Liver (tissue), 9 donors: Measurements from ENCODE around the gene KCNMB2. TPM values are rescaled to one million over a fixed set of nuclear protein-coding genes. Genes with fewer than 3 reads are reported as not detected.

Experiments used
- DNase-seq: peaks from one replicate; pipeline ENCODE4 v3.0.0-alpha.2; 2017; ENCODE audit warnings: low spot score
- H3K27ac ChIP-seq, 2 donors: one replicate each; pipeline ENCODE4 v1.7.0; 2013; ENCODE audit warnings: inconsistent platforms in 2 of 2, low read length in 2 of 2, control low read depth in 1 of 2, low read depth in 1 of 2, mild to moderate bottlenecking in 1 of 2
- H3K27me3 ChIP-seq, 4 donors: one replicate each; pipeline versions ENCODE4 v1.6.1 to v1.7.0; 2013; ENCODE audit warnings: low read length in 3 of 4, inconsistent platforms in 1 of 4, mild to moderate bottlenecking in 1 of 4, moderate library complexity in 1 of 4; ENCODE audit not compliant: control insufficient read depth in 4 of 4, insufficient read depth in 4 of 4
- H3K36me3 ChIP-seq, 4 donors: one replicate each; pipeline versions ENCODE4 v1.6.1 to v1.7.0; 2013; ENCODE audit warnings: low read length in 3 of 4, mild to moderate bottlenecking in 3 of 4, low read depth in 1 of 4, moderate library complexity in 1 of 4; ENCODE audit not compliant: control insufficient read depth in 4 of 4, insufficient read depth in 3 of 4
- H3K4me1 ChIP-seq, 4 donors: one replicate each; pipeline versions ENCODE4 v1.6.1 to v1.7.0; 2013; ENCODE audit warnings: low read length in 3 of 4, mild to moderate bottlenecking in 3 of 4, moderate library complexity in 1 of 4; ENCODE audit not compliant: control insufficient read depth in 4 of 4, insufficient read depth in 4 of 4
- H3K4me3 ChIP-seq, 3 donors: one replicate each; pipeline versions ENCODE4 v1.6.1 to v1.7.0; 2013; ENCODE audit warnings: low read length in 3 of 3, control low read depth in 1 of 3, low read depth in 1 of 3, mild to moderate bottlenecking in 1 of 3
- H3K9ac ChIP-seq, 2 donors: one replicate each; pipeline ENCODE4 v1.7.0; 2013; ENCODE audit warnings: low read length in 2 of 2, mild to moderate bottlenecking in 2 of 2, moderate library complexity in 2 of 2, control low read depth in 1 of 2, low read depth in 1 of 2
- H3K9me3 ChIP-seq, 4 donors: one replicate each; pipeline versions ENCODE4 v1.6.1 to v1.7.0; 2013; ENCODE audit warnings: low read length in 3 of 4; ENCODE audit not compliant: control insufficient read depth in 4 of 4
- ATF3 ChIP-seq: IDR thresholded peaks from 2 replicates; pipeline ENCODE4 v1.6.1; 2016; ENCODE audit warnings: antibody characterized with exemption
- CTCF ChIP-seq: fragments of 150-350 bp; IDR thresholded peaks from 2 replicates; pipeline ENCODE4 v1.5.1; 2017; ENCODE audit warnings: improper control_type of control experiment, low read depth, low read length; ENCODE audit not compliant: missing input control
- EGR1 ChIP-seq, 2 donors: IDR thresholded peaks; 2 replicates each; pipeline ENCODE4 v1.6.1; 2016 to 2018; ENCODE audit warnings: antibody characterized with exemption in 2 of 2, low read depth in 2 of 2
- FOXA1 ChIP-seq: IDR thresholded peaks from 2 replicates; pipeline ENCODE4 v1.6.1; 2016; ENCODE audit warnings: antibody characterized with exemption
- FOXA2 ChIP-seq: IDR thresholded peaks from 2 replicates; pipeline ENCODE4 v1.6.1; 2016; ENCODE audit warnings: antibody characterized with exemption
- GABPA ChIP-seq, 2 donors: IDR thresholded peaks in 1 of 2; conservative IDR thresholded peaks in 1 of 2; 2 replicates each; pipeline ENCODE4 v1.6.1; 2016; ENCODE audit warnings: antibody characterized with exemption in 2 of 2, mild to moderate bottlenecking in 1 of 2, moderate library complexity in 1 of 2
- HNF4A ChIP-seq, 2 donors: conservative IDR thresholded peaks; 2 replicates each; pipeline ENCODE4 v1.6.1; 2016; ENCODE audit warnings: antibody characterized with exemption in 2 of 2, mild to moderate bottlenecking in 2 of 2
- JUND ChIP-seq, 2 donors: IDR thresholded peaks; 2 replicates each; pipeline ENCODE4 v1.6.1; 2016; ENCODE audit warnings: antibody characterized with exemption in 2 of 2
- NR2F2 ChIP-seq: IDR thresholded peaks from 2 replicates; pipeline ENCODE4 v1.6.1; 2016; ENCODE audit warnings: antibody characterized with exemption
- RAD21 ChIP-seq, 2 donors: IDR thresholded peaks; 2 replicates each; pipeline ENCODE4 v1.6.1; 2016; ENCODE audit warnings: antibody characterized with exemption in 2 of 2, mild to moderate bottlenecking in 2 of 2
- RXRA ChIP-seq, 2 donors: IDR thresholded peaks; 2 replicates each; pipeline ENCODE4 v1.6.1; 2017 to 2018; ENCODE audit warnings: antibody characterized with exemption in 2 of 2, mild to moderate bottlenecking in 1 of 2
- SP1 ChIP-seq: IDR thresholded peaks from 2 replicates; pipeline ENCODE4 v1.6.1; 2018; ENCODE audit warnings: antibody characterized with exemption, mild to moderate bottlenecking
- TAF1 ChIP-seq: conservative IDR thresholded peaks from 2 replicates; pipeline ENCODE4 v1.6.1; 2016; ENCODE audit warnings: antibody characterized with exemption, mild to moderate bottlenecking
- YY1 ChIP-seq: IDR thresholded peaks from 2 replicates; pipeline ENCODE4 v1.6.1; 2016; ENCODE audit warnings: antibody characterized with exemption, mild to moderate bottlenecking
- ZBTB33 ChIP-seq: IDR thresholded peaks from 2 replicates; pipeline ENCODE4 v1.6.1; 2016; ENCODE audit warnings: antibody characterized with exemption
- polyA plus RNA-seq, 2 donors: library from polyadenylated mRNA; stranded (reverse) in 1 of 2; unstranded in 1 of 2; fragments of 200-250 nt in 1 of 2; fragments of >200 nt in 1 of 2; fragmentation: Nextera tagmentation in 1 of 2; extraction: Ambion mirVana in 1 of 2; gene quantifications; one replicate each; pipeline versions ENCODE4 v1.2.1 to v1.2.3, GENCODE V29; 2013 to 2015
- total RNA-seq, 2 donors: library from RNA; depleted of rRNA; stranded (reverse); fragments of >200 nt; gene quantifications; one replicate each; pipeline ENCODE4 v1.2.3, GENCODE V29; 2014
- TF ChIP-seq, protein P1 (sequence below): IDR thresholded peaks from 2 replicates; pipeline ENCODE4 v1.6.1; 2016; ENCODE audit warnings: antibody characterized with exemption, mild to moderate bottlenecking
- donor health status: healthy.
- donor health status: healthy.
- donor health status: healthy.
- donor health status: healthy.
- donor health status: healthy.

Gene KCNMB2
- total and polyA plus RNA-seq, 4 donors = 0.08 to 0.33 (median 0.16) TPM; not detected in 1

DNA sequence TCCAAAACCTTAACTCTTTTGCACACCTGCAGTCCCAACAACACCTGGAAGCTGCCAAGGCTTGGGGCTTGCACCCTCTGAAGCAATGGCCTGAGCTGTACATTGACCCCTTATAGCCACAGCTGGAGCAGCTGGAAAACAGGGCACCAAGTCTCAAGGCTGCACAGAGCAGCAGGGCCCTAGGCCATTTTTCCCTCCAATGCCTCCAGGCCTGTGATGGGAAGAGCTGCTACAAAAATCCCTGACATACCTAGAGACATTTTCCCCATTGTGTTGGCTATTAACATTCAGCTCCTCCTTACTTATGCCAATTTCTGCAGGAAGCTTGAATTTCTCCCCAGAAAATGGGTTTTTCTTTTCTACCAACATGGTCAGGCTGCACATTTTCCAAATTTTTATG lies 304.4 kb downstream of the KCNMB2 start:
- Histone ChIP-seq H3K9me3 (peaks cover 0 to 2% (median 0%) of the 10 kb centered on the region in 4 donors), H3K9ac (no peak overlapping the region), H3K27me3 (no peaks in the 10 kb centered on the region), H3K4me3 (no peak overlapping the region), H3K4me1 (no peaks in the 10 kb centered on the region), H3K27ac (no peak overlapping the region), H3K36me3 (no peaks in the 10 kb centered on the region)
- TF ChIP-seq NR2F2 (no peak), JUND (IDR thresholded peaks at IDR 0.05) (no peak), HNF4A (conservative IDR thresholded peaks at IDR 0.05) (no peak), TAF1 (no peak), RAD21 (IDR thresholded peaks at IDR 0.05) (no peak), GABPA (IDR thresholded peaks at IDR 0.05 in 1 of 2, conservative IDR thresholded peaks at IDR 0.05 in 1 of 2) (no peak), EGR1 (IDR thresholded peaks at IDR 0.05; ENCODE audit: low read depth in 2 of 2) (no peak), YY1 (no peak)
- TF ChIP-seq, protein P1, sequence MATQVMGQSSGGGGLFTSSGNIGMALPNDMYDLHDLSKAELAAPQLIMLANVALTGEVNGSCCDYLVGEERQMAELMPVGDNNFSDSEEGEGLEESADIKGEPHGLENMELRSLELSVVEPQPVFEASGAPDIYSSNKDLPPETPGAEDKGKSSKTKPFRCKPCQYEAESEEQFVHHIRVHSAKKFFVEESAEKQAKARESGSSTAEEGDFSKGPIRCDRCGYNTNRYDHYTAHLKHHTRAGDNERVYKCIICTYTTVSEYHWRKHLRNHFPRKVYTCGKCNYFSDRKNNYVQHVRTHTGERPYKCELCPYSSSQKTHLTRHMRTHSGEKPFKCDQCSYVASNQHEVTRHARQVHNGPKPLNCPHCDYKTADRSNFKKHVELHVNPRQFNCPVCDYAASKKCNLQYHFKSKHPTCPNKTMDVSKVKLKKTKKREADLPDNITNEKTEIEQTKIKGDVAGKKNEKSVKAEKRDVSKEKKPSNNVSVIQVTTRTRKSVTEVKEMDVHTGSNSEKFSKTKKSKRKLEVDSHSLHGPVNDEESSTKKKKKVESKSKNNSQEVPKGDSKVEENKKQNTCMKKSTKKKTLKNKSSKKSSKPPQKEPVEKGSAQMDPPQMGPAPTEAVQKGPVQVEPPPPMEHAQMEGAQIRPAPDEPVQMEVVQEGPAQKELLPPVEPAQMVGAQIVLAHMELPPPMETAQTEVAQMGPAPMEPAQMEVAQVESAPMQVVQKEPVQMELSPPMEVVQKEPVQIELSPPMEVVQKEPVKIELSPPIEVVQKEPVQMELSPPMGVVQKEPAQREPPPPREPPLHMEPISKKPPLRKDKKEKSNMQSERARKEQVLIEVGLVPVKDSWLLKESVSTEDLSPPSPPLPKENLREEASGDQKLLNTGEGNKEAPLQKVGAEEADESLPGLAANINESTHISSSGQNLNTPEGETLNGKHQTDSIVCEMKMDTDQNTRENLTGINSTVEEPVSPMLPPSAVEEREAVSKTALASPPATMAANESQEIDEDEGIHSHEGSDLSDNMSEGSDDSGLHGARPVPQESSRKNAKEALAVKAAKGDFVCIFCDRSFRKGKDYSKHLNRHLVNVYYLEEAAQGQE = no peak
- no peak for DNase-seq

- H3K4me1 ChIP-seq = no peaks in the 10 kb centered on the region
- no peaks in the 10 kb centered on the region for H3K36me3 ChIP-seq
- peaks cover 0 to 2% (median 0%) of the 10 kb centered on the region in 4 donors for H3K9me3 ChIP-seq
- no peak overlapping the region for H3K4me3 ChIP-seq
- TF ChIP-seq EGR1 (IDR thresholded peaks at IDR 0.05; ENCODE audit: low read depth in 2 of 2) = no peak
- no peak for TF ChIP-seq ATF3
- no peak for TF ChIP-seq RAD21 (IDR thresholded peaks at IDR 0.05)
- TF ChIP-seq HNF4A (conservative IDR thresholded peaks at IDR 0.05) = no peak
- TF ChIP-seq, protein P1 = no peak
- TF ChIP-seq FOXA1 = no peak
- TF ChIP-seq FOXA2 = no peak
- TF ChIP-seq NR2F2 = no peak
- TF ChIP-seq JUND (IDR thresholded peaks at IDR 0.05) = no peak
- no peak for TF ChIP-seq RXRA (IDR thresholded peaks at IDR 0.05)
- TF ChIP-seq SP1 = no peak
- no peak for TF ChIP-seq TAF1
- no peak for TF ChIP-seq CTCF
- no peak for TF ChIP-seq GABPA (IDR thresholded peaks at IDR 0.05 in 1 of 2, conservative IDR thresholded peaks at IDR 0.05 in 1 of 2)
- no peak for TF ChIP-seq ZBTB33
- H3K9ac ChIP-seq = no peak overlapping the region
- no peak overlapping the region for H3K27ac ChIP-seq
- DNase-seq = no peak
- no peaks in the 10 kb centered on the region for H3K27me3 ChIP-seq
Measured at GRCh38 chr3:178841011-178841410, 304.8 kb downstream of the KCNMB2 start.
